Psoas muscle (tissue), 8 donors: Measurements from ENCODE around the gene RCOR1. TPM values are rescaled to one million over a fixed set of nuclear protein-coding genes. Genes with fewer than 3 reads are reported as not detected.

Source experiments
- ATAC-seq, 4 donors: fragments of 200-7000 bp; cut with Tn5 transposase; one replicate each; pipeline ENCODE4 v1.9.1; 2020; ENCODE audit warnings: moderate library complexity in 3 of 4, mild to moderate bottlenecking in 2 of 4
- DNase-seq, 2 donors: peaks; one replicate each; pipeline ENCODE4 v3.0.0-alpha.2; 2020
- H3K27ac ChIP-seq: fragments of 200-600 bp; one replicate; pipeline ENCODE4 v1.8.0; 2022
- H3K27me3 ChIP-seq, 3 donors: fragments of 200-600 bp in 1 of 3; one replicate each; pipeline versions ENCODE4 v1.6.1 to v1.8.0; 2013 to 2022; ENCODE audit warnings: low read length in 2 of 3, mild to moderate bottlenecking in 2 of 3, moderate library complexity in 1 of 3; ENCODE audit not compliant: insufficient read depth in 3 of 3
- H3K36me3 ChIP-seq, 2 donors: fragments of 200-600 bp in 1 of 2; one replicate each; pipeline versions ENCODE4 v1.6.1 to v1.8.0; 2013 to 2022; ENCODE audit warnings: low read depth in 1 of 2, mild to moderate bottlenecking in 1 of 2, moderate library complexity in 1 of 2; ENCODE audit not compliant: insufficient read depth in 1 of 2
- H3K4me1 ChIP-seq: fragments of 200-600 bp; one replicate; pipeline ENCODE4 v1.8.0; 2022
- H3K4me3 ChIP-seq: fragments of 200-600 bp; one replicate; pipeline ENCODE4 v1.8.0; 2022; ENCODE audit warnings: mild to moderate bottlenecking
- H3K9me3 ChIP-seq: fragments of 200-600 bp; one replicate; pipeline ENCODE4 v1.8.0; 2022
- WGBS, 3 donors: extraction: QIAGEN DNeasy Blood & Tissue Kit; methylation state at CpG; one replicate each; pipeline versions ENCODE4 v1.1.6 to v1.1.7; 2013; 5-methylcytosine and 5-hydroxymethylcytosine counted together
- intact Hi-C, 2 donors: fragments of 100-400 bp; cut with DNase I; formaldehyde crosslinking; loops; one replicate each; pipeline versions ENCODE4 v1.11.0 to v1.14.2; 2022
- polyA plus RNA-seq, 3 donors: library from polyadenylated mRNA; stranded (reverse); fragments of 200-250 nt; gene quantifications; one replicate each; pipeline ENCODE4 v1.2.3, GENCODE V29; 2013
- total RNA-seq, 4 donors: library from RNA; stranded (reverse); fragmentation: NEBNext Ultra II Directional in 2 of 4; extraction: Animal tissue kit (Norgen Biotek cat#: 25700) in 2 of 4; gene quantifications; one replicate each; pipeline versions ENCODE4 v1.2.1 to v1.2.4, GENCODE V29; 2021 to 2023
- TF ChIP-seq, protein P1 (sequence below): fragments of 200-600 bp; IDR thresholded peaks from one replicate; pipeline ENCODE4 v1.8.0; 2022; ENCODE audit warnings: antibody characterized with exemption
- donor health status: healthy with polysubstance abuse.
- donor health status: DM: no; HTN: no; CAD: no; lungs with moderate emphysema.
- donor health status: Bipolar disorder and iron deficiency.
- donor health status: healthy.
- donor health status: DM: yes; HTN: yes; CAD: no.
- donor health status: DM: no; HTN: no; CAD: no.
- donor health status: DM: no; HTN: no; CAD: no.
- donor health status: DM: yes; HTN: yes; CAD: no.

The RCOR1 gene
- total and polyA plus RNA-seq, 7 donors: 6.0 to 17.7 (median 14.3) TPM

DNA sequence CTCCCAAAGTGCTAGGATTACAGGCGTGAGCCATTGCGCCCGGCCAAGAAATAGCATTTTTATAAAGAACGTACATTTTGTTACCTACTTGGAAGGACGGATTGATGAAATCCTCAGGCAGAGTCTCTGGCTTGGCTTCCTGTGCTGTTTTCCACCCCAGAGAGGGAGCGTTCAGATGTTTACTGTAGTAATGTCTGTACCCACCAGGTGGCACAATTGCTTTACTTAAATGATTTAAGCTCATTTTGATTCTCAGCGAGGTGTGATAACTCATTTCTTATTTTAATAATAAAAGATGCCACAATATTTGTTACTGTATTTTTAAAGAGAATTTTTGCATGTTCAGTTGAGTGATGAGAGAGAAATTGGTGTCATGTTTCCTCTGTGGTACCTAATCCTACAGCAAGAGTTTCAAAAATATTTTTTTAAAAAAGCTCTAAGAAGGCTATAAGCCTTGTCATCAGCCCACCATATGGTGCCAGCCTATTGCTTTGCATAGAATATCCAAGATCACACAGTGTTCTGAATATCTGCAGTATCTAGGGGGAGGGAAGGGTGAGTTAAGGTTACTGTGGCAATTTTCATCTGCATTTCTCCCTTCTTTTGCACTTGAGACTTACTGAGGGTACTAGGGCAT is 102.2 kb downstream of the RCOR1 start:
- Histone ChIP-seq H3K4me1 (peaks cover 21% of the 10 kb centered on the region), H3K4me3 (no peak overlapping the region), H3K36me3 (no peaks in the 10 kb centered on the region), H3K9me3 (no peaks in the 10 kb centered on the region), H3K27me3 (no peaks in the 10 kb centered on the region), H3K27ac (no peak overlapping the region)
- 9 to 11% (median 10%) methylated on average over 7 of the region's 7 CpGs for WGBS, 3 donors
- TF ChIP-seq, protein P1, sequence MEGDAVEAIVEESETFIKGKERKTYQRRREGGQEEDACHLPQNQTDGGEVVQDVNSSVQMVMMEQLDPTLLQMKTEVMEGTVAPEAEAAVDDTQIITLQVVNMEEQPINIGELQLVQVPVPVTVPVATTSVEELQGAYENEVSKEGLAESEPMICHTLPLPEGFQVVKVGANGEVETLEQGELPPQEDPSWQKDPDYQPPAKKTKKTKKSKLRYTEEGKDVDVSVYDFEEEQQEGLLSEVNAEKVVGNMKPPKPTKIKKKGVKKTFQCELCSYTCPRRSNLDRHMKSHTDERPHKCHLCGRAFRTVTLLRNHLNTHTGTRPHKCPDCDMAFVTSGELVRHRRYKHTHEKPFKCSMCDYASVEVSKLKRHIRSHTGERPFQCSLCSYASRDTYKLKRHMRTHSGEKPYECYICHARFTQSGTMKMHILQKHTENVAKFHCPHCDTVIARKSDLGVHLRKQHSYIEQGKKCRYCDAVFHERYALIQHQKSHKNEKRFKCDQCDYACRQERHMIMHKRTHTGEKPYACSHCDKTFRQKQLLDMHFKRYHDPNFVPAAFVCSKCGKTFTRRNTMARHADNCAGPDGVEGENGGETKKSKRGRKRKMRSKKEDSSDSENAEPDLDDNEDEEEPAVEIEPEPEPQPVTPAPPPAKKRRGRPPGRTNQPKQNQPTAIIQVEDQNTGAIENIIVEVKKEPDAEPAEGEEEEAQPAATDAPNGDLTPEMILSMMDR: peak; percentile 74
- peak; percentile 60 to 82 (median 76) for ATAC-seq
- intact Hi-C loops: loop anchor here (5.0 to 10.0 kb wide), 2 partner anchors 223 to 380 kb away; no protein-coding TSS in a partner anchor
- no peak for DNase-seq

DNA sequence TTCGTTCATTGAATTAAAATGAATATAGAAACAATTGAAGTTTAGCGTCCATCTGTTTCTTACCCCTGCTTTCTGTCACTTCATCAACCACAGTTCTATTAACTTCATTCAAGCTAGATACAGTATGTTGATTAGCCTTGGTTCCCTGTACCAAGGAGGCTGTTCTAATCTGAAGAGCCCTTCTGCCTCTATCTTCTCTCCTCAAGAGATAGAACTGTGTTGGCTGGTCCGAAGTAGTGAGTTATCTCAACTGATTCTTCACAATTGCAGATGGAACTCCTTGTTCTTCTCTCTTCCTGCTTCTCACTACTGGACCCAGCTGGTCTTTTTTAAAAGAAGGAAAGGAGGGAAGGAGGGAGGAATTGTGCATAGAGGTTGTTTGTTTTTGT is 102.7 kb downstream of the RCOR1 start:
- Histone ChIP-seq H3K9me3 (no peaks in the 10 kb centered on the region), H3K4me1 (peaks cover 21% of the 10 kb centered on the region), H3K36me3 (no peaks in the 10 kb centered on the region), H3K27ac (no peak overlapping the region), H3K27me3 (no peaks in the 10 kb centered on the region), H3K4me3 (no peak overlapping the region)
- TF ChIP-seq, protein P1: no peak
- WGBS, 3 donors: 61 to 66% (median 65%) methylated on average over 3 of the region's 3 CpGs
- intact Hi-C loops: loop anchor here (5.0 to 10.0 kb wide), 2 partner anchors 222 to 380 kb away; no protein-coding TSS in a partner anchor
- no peak for DNase-seq
- ATAC-seq: no peak

DNA sequence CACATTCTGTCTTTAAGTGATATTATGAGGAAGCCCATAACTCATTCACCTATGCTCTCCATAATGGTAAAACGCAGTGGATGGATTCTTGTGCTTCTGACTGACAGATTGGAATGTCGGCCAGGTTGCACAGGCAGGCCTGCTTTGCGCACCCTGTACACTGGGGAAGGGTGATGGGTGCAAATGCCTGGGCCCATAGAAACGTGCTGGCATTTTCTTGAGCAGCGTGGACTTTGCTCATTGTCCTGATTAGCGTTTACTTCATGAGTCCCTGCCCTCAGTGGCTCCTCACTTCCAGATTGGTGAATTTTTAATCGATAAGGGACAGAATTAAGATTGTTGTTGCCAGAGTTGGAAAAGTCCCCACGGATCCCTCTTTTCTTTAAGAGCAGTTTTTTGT is 103.9 kb downstream of the RCOR1 start:
- H3K9me3 ChIP-seq: no peaks in the 10 kb centered on the region
- 72 to 87% (median 73%) methylated on average over 8 of the region's 8 CpGs for WGBS, 3 donors
- no peak for ATAC-seq
- TF ChIP-seq, protein P1: no peak
- peaks cover 21% of the 10 kb centered on the region for H3K4me1 ChIP-seq
- H3K4me3 ChIP-seq: no peak overlapping the region
- no peak for DNase-seq
- intact Hi-C loops: loop anchor here (5.0 to 10.0 kb wide), 2 partner anchors 221 to 378 kb away; no protein-coding TSS in a partner anchor
- no peaks in the 10 kb centered on the region for H3K27me3 ChIP-seq
- peaks cover 0 to 1% of the 10 kb centered on the region in 2 donors for H3K36me3 ChIP-seq
- no peak overlapping the region for H3K27ac ChIP-seq

DNA sequence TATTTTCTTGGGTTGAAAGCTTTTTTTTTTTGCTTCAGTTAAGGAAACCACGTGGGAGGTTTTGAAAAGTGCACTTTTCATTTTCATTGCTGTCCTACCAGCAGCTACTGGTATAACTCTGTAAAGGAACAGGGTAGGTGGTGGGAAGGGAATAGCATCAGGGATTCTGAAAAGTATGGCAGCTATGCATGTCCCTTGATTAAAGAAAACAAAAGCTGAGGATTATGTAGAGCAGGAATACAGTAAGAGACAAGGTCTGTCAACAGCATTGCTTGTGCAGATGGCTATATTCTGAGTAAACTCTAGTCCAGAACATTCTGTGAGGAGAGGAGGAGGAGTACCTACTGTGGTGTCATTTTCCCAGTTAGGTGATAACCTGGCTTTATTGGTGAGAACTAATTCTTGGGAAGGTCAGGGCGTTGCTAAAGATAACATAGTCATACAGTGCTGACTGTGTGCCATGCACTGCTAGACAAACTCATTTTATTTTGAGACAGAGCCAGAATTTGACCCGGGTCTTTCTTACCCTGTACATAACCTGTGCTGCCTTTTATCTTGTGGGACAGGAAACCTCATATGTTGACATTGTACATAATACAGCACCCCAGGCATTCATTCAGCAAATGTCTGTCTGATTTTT is 104.5 kb downstream of the RCOR1 start:
- no peak overlapping the region for H3K4me3 ChIP-seq
- ATAC-seq (peak; percentile 47 to 80 (median 69)), DNase-seq (no peak)
- intact Hi-C loops: loop anchor here (5.0 to 10.0 kb wide), 2 partner anchors 220 to 378 kb away; no protein-coding TSS in a partner anchor
- no peaks in the 10 kb centered on the region for H3K27me3 ChIP-seq
- H3K36me3 ChIP-seq: peaks cover 0 to 7% of the 10 kb centered on the region in 2 donors
- H3K27ac ChIP-seq: no peak overlapping the region
- H3K4me1 ChIP-seq: peaks cover 21% of the 10 kb centered on the region
- 18 to 29% (median 24%) methylated on average over 3 of the region's 3 CpGs for WGBS, 3 donors
- TF ChIP-seq, protein P1: no peak
- H3K9me3 ChIP-seq: no peaks in the 10 kb centered on the region
